Activated CD4-positive, alpha-beta T cell treated with anti-CD3 and anti-CD28 coated beads, Interleukin-2, amount 50 U/mL, for 4 hours (primary cell): ENCODE data around the gene CELSR2.

ENCODE experiments used
- DNase-seq, 2 experiments: peaks; one replicate each; pipeline ENCODE4 v3.0.0-alpha.2; 2020

CELSR2 gene

DNA sequence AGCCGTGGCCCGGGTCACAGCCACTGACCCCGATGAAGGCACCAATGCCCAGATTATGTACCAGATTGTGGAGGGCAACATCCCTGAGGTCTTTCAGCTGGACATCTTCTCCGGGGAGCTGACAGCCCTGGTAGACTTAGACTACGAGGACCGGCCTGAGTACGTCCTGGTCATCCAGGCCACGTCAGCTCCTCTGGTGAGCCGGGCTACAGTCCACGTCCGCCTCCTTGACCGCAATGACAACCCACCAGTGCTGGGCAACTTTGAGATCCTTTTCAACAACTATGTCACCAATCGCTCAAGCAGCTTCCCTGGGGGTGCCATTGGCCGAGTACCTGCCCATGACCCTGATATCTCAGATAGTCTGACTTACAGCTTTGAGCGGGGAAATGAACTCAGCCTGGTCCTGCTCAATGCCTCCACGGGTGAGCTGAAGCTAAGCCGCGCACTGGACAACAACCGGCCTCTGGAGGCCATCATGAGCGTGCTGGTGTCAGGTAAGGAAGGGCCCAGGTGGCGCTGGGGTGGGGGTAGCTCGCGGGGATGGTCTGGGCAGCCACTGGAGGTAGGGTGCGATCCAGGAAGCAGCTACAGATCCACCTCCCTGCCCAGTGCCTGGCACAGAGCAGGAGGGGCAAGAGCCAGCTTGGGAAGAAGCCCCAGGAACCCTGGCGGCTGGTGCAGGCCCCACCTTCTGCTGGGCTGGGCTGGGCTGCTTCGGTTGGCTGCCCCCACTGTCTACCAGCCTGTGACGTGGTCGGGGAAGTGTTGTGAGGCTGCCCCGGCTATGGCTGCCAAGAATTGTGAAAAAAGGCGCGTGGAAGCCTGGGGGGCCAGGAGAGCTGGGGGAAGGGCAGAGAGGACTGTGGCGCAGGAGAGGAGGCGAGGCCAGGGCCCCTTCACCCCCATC, 3.8 kb downstream of the CELSR2 start:
- no peak for DNase-seq

DNA sequence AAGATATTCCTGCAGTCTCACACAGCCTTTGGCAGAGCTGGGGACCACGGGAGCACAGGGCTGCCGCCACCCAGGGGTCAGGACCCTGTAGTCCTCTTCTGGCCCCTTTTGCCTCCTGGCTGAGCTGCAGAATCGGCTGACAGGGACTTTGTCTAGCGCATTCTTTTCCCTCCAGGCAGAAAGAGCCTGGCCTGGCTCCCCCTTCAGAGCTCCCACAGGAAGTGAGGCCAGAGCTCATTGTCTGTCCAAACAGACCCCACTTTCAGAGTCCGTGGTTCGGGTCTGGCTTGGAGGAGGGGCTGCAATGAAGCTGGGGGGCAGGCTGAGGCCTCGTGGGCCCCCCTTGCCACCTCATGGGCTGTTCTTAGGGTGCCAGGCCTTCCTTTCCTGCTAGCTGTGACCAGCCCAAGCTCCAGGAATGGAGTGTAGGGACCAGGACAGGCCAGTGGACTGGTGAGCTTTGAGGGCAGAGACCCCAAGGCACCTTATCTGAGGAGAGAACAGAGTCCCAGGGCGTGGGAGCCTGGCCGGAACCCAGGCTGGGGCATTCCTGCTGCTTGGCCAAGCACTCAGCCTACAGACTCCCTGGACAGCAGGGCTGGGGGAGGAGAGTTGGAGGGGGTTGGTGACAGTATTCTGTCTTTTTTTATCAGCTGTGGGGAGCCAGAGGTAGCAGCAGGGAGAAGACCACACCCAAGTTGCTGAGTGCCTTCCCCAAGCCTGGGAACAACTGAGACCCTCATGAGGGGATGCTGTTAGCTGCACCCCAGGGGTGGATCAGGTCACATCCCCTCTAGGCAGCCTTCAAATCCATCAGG, 4.7 kb downstream of the CELSR2 start:
- no peak for DNase-seq

DNA sequence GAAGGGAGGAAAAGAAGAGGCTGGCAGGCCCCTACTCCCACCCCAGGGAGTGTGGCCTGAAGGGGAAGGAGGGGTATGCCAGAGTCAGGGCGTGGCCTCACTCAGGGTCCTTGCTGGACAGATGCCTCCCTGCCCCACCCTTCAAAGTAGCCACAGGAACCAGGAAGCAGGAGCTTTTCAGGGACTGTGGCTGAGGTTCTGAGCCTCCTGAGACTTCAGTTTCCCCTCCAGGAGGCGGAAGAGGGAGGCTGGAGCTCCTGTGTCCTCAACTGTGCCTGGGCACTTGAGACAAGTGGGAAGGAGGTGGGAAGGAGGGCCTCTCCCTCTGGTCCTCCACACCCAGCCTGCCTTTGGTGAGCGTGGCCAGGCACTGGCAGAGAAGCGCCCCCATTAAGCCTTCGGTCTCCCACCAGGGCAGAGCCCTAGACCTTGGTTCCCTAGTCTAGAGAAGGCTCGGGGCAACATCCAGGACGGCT, 5.3 kb downstream of the CELSR2 start:
- DNase-seq: no peak

DNA sequence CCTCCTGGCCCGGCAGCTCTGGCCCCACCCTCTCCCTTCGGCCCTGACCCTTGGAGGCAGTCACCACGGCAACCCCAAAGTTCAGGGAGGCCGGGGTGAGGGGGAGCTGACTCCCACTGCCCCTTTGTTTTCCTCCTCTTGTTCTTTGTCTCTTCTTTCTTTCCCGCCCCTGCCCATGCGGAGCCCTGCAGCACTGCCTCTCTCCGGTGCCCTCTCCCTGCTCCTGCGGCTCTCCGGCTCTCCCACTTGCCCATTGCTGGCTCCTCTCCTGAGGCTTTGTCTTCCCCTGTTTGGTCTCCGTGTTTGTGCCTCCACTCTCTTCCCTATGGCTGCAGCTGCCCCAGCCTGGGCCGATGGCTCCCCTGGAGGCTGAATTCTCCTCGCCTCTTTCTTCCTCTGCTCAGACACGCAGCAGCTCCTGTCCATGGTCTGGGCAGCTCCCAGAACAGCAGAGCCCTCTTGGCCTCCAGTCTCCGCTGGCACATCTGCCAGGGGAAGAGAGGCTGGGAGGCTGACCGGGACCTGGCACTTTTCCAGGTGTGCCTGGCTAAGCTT, 5.8 kb downstream of the CELSR2 start:
- DNase-seq: no peak

DNA sequence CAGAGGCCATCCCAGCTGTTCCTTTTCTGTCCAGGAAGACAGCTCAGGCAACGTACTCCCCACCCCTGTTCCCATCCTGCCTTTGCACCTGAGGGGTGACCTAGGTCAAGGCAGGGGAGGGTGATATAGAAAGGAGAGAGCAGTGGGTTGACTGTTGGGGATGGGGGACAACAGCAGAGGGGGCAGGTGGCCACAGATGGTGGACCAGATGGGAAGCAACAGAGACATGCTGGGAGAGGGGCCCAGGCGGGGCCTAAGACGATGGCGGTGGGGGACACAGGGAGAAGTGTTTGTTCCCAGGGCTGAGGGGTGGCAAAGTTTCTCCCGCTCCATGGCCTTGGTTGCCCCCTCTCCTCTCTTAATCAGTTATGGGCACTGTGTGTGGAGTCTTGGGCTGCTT, 6.3 kb downstream of the CELSR2 start:
- no peak for DNase-seq

DNA sequence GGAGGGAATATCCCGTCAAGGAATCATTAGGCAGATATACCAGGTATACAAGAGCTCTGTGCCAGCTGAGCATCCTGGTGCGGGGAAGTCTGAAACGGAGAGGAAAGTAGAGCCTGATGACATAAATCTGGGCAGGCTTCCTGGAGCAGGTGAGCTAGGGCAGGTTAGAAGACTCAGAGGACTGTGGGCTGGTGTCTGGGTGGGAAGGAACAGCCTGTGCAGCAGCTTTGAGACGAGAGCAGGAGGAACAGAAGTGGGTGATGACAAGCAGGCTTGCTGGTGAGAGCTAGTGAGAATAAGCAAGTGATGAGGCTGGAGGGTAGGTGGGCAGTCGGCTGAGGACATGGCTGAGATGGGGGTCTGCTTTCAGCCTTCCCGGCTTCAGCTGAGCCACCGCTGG, 6.7 kb downstream of the CELSR2 start:
- no peak for DNase-seq

DNA sequence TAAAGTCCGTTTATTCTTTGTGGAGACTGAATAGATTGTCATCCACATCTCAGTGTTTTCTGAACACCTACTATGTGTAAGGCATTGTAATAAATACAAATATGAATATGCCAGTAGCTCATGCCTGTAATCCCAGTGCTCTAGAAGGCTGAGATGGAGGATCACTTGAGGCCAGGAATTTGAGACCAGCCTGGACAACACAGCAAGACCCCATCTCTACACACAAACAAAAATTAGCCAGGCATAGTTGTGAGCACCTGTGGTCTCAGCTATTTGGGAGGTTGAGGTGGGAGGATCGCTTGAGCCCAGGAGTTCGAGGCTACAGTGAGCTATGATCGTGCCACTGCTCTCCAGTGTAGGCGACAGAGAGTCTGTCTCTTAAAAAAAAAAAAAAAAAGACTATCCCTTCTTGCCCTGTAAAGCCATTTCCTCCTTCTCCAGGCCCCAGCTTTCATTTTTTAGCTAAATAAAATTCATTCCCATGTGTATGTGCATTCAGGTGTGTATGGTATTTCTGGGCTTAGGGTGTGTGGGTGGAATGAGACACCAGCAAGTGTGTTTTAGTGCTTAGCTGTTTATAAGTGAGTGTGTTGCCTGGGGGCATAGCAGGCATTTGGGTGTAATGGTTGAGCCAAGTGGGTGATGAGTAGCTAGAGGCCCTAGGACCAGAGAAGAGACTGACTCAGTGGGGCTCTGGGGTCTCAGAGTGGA, 7.8 kb downstream of the CELSR2 start:
- DNase-seq: no peak

DNA sequence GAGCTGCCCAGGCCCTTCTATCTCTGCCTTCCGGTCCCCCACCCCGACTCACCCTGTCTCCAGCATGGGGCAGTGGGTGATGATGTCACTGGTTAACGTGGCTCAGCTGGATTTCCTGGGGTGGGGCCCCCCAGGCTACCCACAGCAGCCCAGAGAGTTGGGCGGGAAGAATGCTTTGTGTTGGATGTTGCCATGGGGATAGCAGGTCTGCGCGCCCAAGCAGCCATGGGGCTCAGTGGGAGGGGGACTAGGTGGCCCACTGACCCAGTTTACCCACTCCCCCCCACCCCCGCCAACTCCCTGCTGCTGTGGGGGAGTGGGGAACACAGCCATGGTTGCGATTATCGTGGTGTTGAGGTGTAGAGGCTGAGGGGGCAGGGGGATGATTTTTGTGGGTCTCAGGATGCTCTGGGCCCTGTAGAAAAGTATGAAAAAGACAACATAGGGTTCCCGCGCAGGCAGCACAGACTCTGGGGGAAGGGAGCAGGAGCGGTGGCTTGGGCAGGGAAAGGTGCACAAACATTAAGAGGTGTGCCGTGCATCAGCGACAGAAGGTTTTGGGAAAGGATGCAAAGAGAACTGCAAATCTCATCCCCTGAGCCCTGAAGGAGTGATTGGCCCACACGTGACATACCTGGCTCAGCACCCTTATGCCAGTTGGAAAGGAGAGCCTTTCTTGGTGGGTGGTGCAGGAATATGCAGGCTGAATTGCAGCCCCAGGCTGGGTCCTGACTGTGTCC, 8.5 kb downstream of the CELSR2 start:
- DNase-seq: no peak

DNA sequence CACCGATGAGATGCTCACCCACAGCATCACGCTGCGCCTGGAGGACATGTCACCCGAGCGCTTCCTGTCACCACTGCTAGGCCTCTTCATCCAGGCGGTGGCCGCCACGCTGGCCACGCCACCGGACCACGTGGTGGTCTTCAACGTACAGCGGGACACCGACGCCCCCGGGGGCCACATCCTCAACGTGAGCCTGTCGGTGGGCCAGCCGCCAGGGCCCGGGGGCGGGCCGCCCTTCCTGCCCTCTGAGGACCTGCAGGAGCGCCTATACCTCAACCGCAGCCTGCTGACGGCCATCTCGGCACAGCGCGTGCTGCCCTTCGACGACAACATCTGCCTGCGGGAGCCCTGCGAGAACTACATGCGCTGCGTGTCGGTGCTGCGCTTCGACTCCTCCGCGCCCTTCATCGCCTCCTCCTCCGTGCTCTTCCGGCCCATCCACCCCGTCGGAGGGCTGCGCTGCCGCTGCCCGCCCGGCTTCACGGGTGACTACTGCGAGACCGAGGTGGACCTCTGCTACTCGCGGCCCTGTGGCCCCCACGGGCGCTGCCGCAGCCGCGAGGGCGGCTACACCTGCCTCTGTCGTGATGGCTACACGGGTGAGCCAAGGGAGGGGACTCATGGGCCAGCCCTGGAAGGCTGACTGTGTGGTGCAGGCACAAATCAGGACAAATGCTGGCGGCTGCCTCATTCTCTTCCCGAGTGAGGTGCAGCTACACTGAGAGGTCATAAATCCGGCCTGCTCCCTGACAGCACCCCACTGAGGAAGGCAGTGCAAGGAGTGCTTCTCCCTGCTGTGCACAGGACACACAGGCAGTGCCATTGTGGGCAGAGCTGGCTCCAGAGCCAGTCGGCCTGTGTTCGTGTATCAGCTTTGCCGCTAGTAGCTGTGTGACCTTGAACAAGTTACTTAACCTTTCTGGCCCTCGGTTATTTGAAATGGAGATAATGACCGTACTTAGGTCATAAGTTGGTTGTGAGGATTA, 9.4 kb downstream of the CELSR2 start:
- no peak for DNase-seq

DNA sequence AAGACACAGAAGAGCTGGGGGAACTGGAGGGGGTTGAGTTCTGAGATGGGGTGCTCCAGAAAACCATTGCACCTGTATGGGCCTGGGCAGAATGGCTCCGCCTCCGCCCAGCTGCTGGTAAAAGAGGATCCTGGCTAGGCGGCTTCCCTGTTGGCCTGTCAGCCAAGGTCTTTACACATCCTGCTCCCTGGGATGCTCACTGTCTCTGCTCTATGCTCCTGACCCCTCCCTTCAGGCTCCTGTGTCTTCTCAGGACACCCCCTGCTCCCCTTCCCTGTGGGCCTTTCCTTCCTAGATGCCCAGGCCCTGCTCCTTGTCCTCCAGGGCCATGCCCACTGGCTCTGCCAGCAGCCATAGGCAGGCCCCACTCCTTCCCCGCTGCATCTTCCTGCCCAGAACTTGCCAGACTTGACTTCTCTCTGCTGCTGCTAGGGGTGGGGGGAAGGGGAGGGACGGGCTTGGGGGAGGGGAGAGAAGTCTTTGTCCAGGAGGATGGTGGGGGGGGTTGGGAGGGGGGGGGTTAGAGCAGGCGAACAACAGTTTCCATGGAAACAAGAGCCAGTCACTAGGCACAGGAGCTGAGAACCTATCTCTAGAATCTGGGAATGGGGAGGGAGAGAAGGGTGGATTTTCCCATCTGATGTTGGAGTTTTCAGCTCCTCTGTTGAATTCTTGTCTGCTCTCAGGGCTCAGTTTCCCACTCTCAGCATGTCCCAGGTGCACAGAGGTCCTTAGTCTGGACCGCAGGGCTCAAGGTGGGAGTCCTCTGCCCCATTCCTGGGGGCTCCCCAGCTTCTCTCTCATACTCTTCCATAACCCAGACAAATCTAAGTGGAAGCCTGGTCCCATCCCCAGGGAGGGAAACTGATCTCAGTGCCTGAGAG, 10.6 kb downstream of the CELSR2 start:
- no peak for DNase-seq

DNA sequence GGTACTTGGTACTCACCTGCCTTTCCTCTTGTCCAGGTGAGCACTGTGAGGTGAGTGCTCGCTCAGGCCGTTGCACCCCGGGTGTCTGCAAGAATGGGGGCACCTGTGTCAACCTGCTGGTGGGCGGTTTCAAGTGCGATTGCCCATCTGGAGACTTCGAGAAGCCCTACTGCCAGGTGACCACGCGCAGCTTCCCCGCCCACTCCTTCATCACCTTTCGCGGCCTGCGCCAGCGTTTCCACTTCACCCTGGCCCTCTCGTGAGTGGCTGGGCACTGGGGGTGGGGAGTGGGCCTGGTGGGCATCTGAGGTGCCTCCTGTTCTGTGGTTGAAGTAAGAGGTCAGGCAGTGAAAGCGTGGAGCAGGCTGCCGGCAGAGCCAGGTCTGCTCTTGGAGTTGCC, 11.7 kb downstream of the CELSR2 start:
- no peak for DNase-seq

DNA sequence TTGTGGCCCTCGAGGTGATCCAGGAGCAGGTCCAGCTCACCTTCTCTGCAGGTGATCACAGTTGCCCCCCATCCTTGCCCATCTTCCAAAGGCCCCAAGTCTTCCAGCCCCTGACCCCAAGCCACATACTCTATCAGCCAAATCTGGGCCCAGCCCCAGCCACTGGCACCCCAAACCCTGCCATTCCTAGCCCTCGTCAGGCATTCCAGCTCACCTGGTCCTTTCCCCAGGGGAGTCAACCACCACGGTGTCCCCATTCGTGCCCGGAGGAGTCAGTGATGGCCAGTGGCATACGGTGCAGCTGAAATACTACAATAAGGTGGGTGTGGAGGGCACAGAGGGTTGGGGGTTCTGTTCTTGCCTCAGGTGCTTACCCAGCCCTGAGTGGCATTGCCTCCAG, 12.2 kb downstream of the CELSR2 start:
- DNase-seq: no peak

DNA sequence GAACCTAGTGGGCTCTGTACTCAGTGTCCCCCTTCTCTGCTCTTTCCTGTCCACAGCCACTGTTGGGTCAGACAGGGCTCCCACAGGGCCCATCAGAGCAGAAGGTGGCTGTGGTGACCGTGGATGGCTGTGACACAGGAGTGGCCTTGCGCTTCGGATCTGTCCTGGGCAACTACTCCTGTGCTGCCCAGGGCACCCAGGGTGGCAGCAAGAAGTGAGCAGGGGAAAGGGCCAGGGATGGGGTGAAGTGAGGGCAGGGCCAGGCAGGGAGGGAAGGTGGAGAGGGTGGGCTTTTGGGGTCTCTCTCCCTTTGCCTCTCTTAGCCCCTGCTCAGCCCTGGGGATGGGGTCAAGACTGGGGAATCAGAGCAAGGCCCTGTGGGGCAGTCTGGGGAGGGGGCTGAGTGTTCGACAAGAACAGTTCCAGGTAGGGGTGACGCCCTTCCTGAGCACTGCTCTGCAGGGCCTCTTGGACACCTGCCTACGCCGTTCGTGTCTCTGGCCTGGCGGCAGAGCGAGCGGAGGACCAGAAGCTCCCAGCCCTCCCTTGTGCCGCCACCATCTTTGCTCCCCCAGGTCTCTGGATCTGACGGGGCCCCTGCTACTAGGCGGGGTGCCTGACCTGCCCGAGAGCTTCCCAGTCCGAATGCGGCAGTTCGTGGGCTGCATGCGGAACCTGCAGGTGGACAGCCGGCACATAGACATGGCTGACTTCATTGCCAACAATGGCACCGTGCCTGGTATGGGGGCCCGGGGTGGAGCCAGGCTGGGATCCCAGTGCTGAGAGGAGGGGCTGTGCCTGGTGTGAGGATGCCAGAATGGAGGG, 13.1 kb downstream of the CELSR2 start:
- DNase-seq: no peak

DNA sequence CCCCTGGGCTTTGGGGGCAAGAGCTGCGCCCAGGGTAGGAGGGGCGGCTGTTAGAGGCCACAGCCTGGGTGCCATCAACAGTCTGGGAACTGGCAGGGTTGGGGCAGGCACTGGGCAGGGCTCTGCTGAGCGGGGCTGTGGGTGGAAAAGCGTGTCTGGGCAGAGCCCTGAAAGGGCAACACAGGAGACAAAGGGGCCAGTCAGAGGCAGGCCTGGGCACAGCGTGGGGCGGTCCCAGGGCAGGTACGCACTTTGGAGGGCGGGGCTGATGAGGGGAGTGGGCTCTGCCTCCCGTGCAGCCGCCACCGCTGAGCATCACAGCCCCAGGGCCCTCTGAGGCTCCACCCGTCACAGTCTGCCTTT, 13.9 kb downstream of the CELSR2 start:
- DNase-seq: no peak

DNA sequence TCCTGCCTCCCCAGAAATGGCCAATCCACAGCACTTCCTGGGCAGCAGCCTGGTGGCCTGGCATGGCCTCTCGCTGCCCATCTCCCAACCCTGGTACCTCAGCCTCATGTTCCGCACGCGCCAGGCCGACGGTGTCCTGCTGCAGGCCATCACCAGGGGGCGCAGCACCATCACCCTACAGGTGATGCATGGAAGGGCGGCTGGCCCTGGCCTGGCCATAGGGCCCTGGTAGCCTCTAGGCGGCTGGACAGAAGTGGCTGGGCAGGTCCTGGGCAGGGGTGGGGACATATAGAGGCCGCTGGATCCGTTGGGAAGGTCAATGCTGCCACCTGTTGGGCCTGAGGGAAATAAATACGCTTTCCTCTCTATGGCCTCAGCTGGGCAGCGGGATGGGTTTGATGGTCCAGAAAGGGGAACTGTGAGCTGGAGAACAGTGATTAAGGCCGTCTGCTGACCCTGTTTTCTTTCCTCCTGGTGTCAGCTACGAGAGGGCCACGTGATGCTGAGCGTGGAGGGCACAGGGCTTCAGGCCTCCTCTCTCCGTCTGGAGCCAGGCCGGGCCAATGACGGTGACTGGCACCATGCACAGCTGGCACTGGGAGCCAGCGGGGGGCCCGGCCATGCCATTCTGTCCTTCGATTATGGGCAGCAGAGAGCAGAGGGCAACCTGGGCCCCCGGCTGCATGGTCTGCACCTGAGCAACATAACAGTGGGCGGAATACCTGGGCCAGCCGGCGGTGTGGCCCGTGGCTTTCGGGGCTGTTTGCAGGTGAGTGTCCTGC, 14.4 kb downstream of the CELSR2 start:
- peak; percentile 66 to 69 for DNase-seq

DNA sequence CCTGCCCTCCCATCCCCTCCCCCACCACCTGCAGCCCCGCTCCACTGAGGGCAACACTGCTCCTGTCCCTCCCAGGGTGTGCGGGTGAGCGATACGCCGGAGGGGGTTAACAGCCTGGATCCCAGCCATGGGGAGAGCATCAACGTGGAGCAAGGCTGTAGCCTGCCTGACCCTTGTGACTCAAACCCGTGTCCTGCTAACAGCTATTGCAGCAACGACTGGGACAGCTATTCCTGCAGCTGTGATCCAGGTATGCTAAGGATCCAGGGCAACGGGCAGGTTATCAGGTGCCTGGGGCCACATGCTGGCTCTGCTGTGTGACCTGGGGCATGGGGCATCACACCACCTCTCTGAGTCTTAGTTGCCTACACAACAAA, 15.0 kb downstream of the CELSR2 start:
- DNase-seq: no peak

DNA sequence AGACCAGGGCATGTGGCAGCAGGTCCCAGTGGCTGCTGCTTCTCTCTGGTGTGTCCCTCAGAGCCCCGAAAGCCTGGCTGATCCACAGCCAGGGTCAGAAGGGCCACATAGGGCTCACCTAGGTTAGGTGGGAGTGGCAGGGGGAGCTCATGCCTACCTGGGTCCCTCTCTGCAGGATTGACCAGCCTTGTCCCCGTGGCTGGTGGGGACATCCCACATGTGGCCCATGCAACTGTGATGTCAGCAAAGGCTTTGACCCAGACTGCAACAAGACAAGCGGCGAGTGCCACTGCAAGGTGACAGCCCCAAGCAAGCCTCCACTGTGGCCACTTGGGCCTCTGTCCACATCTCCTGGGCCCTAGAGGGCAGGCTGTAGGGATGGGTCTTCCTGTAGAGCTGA, 15.7 kb downstream of the CELSR2 start:
- DNase-seq: no peak

DNA sequence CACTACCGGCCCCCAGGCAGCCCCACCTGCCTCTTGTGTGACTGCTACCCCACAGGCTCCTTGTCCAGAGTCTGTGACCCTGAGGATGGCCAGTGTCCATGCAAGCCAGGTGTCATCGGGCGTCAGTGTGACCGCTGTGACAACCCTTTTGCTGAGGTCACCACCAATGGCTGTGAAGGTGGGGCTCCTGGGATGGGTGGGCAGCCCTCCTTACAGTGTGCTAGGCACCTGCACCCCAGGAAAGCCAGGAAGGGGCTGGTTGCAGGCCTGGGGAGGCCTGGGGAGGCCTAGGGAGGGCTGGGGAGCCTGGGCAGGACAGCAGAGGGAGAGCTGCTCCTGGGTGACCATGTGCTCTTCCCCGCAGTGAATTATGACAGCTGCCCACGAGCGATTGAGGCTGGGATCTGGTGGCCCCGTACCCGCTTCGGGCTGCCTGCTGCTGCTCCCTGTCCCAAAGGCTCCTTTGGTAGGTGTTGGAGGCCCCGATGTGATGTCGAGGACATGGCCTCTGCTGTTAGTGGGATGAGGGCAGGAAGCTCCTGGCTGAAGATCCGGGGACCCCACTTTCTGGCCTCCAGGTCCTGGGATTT, 16.5 kb downstream of the CELSR2 start:
- no peak for DNase-seq
